HG03103 (cell line): Measurements from ENCODE around the gene GSTA1.
"Not testable (repeated sequence)": the region's sequence is repeated elsewhere in the genome, so short reads cannot be mapped to it uniquely, and the experiment has no call there.

Experiments
- ATAC-seq: cut with Tn5 transposase; IDR thresholded peaks from one replicate; pipeline ENCODE4 v1.9.1; 2021; ENCODE audit warnings: low read depth; ENCODE audit not compliant: unreplicated experiment

Gene GSTA1

DNA sequence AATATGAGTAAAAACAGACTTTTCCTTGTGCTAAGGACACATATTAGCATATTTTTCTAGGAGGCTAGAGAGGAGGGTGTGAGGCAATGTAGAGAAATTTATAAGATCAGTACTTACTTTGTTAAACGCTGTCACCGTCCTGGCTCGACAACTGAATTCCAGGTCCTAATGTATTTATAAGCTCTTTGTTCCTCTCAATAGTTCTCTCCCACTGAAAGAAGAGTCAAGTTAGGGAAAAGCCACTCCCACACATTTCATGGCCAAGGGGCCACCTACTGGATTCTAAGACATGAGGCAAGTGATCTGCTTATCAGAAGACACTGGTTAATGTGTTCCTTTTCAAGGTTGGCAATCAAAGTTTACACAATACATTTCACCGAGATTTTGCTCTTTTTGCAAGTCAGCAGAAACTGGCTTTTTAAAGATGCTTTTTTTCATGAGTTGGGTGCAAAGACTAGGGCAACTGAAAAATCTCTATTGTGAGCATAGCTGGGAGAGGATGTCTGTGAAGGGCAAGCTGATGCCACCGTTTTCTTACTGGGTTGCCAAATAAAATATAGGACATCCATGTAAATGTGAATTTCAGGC is at the start of gene GSTA1:
TSS of gene GSTA1 (minus strand) at position 149 of the 588 bp plus-strand sequence. CDS start 4,549 bp downstream, outside the sequence.
- ATAC-seq, result not testable (repeated sequence)

GRCh38 chr6:52849137-52849536 is 45.5 kb upstream of the GSTA1 start:
- no peak for ATAC-seq

DNA sequence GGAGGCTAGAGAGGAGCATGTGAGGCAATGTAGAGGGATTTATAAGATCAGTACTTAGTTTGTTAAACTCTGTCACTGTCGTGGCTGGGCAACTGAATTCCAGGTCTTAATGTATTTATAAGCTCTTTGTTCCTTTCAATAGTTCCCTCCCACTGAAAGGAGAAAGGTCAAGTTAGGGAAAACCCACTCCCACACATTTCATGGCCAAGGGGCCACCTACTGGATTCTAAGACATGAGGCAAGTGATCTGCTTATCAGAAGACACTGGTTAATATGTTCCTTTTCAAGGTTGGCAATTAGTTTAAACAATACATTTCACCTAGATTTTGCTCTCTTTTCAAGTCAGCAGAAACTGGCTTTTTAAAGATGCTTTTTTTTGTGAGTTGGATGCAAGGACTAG is 42.4 kb upstream of the GSTA1 start:
- no peak for ATAC-seq

DNA sequence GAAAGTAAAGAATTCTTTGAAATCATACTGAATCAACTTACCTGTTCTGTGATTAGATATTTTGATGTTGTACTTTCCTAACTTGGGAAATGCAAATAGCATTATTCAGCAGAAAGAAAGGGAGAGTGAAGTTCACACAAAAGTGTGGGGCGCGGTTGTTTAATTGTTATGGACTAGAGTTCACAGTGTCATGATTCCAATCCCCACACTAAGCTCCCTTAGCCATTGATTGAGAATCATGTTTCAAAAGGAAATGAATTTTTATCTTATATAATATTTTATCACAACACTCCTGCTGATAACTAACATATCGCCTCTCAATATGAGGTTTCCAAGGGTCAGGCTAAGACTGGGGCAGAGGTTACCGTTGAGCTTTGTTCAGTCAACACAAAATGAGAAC is 40.0 kb upstream of the GSTA1 start:
- no peak for ATAC-seq

DNA sequence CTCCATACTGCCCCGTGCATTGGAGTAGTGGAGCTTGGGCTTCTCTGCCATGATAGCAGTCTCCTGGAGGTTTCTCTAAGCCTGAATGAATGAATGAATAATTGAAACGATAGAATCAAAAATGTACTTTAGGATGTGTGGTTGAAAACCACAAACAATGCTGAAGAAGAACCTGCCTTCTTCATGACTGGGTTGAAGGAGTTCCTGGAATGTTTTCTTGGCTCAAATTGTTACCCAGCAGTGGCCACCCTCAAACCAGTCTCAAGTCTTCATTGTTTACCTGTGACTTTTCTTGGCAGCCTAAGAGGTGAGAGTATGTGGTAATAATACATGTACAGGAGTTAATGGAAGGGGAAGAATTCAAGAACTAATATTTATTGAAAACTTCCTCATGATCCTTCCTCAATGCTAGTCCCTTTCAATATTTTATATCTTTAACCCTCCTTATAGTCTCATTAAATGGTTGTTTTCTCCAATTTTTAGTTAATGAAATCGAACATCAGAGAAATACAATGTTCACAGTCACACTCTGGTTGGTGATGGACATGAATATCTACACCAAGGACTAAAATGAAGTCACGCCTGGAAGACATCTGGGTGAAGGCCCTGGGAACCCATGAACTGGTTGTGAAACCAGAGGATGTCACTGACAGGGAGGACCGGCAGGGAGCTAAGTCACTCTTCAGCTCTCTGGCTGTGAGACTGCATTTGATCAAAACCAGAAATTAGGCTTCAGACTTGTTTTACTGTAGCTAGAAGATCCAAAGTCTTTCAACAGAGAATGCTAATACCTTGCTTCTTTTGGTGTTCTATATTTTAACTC is 37.4 kb upstream of the GSTA1 start, which contains the start of gene GSTA5:
TSS of gene GSTA5 (minus strand) at position 51 of the 823 bp plus-strand sequence.
- no peak for ATAC-seq

DNA sequence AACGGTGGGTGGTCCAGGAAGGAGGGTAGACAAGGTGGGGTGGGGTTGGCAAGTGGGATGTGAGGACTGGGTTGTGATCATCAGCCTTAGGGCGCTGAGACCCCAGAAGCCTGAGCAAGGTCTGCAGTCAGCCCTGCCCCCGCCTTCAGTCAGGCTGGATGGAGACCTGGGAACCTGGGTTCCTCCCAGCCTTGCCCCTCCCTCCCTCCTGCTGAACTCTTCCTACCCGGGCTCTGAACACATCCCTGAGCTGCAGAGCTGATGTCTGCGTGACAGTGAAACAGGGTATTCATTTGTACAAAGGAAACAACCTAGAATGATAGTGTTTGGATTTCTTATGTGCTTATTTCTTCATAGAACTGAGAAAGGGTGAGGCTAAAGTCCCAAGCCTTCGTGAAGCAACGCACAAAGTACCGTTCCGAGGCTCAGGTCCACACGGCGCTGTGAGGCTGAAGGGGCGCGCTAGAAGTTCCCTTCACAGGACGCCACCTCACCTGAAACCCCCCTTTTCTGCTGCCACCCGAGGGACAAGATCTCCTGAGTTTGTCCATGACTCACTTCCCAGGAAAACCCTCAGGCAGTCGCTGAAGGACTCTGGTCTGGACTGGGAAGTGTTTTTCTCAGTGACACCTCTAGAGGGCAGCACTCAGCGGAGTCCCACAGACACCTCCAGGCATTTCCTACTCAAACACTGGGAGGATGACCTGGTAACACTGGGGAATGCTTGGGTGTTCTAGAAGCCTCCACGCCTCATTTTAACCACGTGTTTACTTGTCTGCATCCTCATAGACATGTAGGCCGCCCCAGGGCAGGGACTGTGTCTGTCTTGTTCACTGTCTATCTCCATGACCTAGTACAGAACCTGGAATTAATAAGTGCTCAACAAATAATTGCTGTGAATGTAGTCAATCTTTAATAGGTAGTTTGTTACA is 35.8 kb upstream of the GSTA1 start:
- no peak for ATAC-seq

DNA sequence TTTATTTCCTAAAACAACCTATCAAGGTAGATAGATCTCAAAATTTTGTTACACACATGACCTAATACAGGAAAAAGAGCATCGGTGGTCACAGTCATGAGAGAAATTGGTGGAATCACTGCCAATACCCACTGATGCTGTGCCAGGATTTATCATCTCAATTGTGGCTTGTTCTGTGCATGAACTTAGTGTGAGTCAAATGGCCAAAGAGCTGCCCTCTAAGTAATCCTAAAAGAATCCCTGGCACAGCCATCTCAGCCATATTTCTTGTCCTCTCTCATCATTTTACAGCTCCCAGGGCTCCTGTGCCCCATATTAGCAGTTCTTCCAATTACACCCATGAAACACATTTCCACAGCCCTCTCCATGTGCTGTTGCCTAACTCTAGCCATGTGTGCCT is 30.9 kb upstream of the GSTA1 start:
- ATAC-seq, result no peak

- ATAC-seq, result not testable (repeated sequence)
These were observed 27.3 kb upstream of the GSTA1 start for GRCh38 chr6:52830869-52831268.

DNA sequence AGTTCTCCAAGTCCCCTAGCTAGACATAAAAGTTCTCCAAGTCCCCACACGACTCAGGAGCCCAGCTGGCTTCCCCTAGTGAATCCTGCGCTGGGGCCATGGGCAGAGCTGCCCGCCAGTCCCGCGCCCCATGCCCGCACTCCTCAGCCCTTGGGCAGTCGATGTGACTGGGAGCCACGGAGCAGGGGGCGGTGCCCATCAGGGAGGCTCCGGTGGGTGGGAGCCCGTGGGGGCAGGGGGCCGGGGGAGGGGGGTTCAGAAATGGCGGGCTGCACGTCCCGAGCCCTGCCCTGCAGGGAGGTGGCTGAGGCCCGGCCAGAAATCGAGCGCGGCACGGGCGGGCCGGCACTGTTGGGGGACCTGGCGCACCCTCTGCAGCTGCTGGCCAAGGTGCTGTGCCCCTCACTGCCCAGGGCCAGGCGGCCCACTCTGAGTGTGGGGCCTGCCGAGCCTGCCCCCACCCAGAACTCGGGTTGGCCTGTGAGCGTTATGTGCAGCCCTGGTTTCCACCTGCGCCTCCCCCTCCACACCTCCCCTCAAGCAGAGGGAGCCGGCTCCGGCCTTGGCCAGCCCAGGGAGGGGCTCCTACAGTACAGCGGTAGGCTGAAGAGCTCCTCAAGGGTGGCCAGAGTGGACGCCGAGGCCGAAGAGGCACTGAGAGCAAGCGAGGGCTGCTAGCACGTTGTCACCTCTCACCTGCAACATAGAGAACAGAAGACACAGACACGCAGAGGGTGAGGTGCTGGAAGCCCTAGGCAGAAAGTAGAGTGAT is 25.6 kb upstream of the GSTA1 start:
- ATAC-seq, result no peak

DNA sequence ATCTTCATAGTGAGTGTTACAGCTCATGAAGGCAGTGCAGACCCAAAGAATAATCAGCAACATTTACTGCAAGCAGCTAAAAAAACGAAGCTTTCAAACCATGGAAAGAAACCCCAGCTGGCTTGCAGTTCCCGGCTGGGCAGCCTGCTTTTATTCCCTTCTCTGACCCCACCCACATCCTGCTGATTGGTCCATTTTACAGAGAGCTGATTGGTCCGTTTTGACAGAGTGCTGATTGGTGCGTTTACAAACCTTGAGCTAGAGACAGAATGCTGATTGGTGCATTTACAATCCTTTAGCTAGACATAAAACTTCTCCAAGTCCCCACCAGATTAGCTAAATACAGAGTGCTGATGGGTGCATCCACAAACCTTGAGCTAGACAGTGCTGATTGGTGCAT is 25.0 kb upstream of the GSTA1 start:
- ATAC-seq, result not testable (repeated sequence)

- not testable (repeated sequence) for ATAC-seq
These were observed 23.6 kb upstream of the GSTA1 start for GRCh38 chr6:52827073-52827783.

GRCh38 chr6:52826513-52826912 is 22.9 kb upstream of the GSTA1 start:
- no peak for ATAC-seq

GRCh38 chr6:52825900-52826459 is 22.4 kb upstream of the GSTA1 start:
- ATAC-seq, result not testable (repeated sequence)

DNA sequence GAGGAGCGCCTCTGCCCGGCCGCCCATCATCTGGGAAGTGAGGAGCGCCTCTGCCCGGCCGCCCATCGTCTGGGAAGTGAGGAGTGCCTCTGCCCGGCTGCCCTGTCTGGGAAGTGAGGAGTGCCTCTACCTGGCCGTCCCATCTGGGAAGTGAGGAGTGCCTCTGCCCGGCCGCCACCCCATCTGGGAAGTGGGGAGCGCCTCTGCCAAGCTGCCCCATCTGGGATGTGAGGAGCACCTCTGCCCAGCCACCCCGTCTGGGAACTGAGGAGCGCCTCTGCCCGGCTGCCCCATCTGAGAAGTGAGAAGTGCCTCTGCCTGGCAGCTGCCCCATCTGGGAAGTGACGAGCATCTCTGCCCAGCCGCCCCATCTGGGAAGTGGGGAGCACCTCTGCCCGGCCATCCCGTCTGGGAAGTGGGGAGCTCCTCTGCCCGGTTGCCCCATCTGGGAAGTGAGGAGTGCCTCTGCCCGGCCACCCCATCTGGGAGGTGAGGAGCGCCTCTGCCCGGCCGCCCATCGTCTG is 21.7 kb upstream of the GSTA1 start:
- ATAC-seq, result not testable (repeated sequence)

- ATAC-seq, result no peak
These were observed 18.2 kb upstream of the GSTA1 start for GRCh38 chr6:52821842-52822241.

DNA sequence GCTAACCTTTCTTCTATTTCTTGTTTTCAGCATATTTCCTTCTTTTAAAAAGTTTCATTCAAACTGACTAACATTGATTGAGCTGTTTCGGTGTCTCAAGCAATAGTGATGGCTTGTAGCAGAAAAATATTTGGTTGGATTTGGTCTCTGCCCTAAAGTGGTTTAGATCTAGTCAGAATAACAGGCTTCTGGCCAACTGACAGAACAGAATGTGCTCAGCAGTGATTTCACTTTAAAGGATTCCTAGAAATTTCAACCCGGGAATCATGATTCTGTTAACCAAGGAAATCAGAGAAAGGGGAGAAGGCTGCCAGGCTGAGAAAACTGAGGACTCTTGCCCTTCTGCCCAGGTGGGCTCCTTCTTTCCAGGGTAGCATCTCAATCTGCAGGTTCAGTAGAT is 16.6 kb upstream of the GSTA1 start:
- ATAC-seq, result no peak

GRCh38 chr6:52815167-52816092 is 11.8 kb upstream of the GSTA1 start:
- ATAC-seq, result no peak

DNA sequence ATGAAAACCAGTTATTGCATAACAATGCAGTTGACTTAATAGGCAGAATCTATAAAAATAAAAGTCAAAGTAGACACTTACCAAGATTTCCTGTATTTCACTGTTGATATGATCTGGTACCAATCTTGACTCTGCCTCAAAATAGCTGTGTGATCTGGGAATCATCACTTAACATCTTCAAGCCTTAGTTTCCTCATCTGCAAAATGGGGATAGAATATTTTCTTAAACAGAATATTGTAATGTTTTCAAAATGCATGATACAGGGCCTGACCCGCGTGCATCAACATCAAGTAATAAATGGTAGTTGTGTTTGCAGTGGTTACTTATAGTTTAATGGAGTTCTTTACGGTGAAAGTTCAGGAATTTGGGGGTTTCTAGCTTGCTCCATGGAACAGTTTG is 10.9 kb upstream of the GSTA1 start:
- ATAC-seq, result not testable (repeated sequence)
